ENCODE data around the gene SOX5. TPM values are rescaled to one million over a fixed set of nuclear protein-coding genes. Genes with fewer than 3 reads are reported as not detected.

The SOX5 gene
- total and polyA plus RNA-seq, 12 donors: 0.47 to 10.4 (median 1.9) TPM

- Histone ChIP-seq H3K27ac (no peak overlapping the region), H3K36me3 (replicated peaks in 1 of 2) (no peaks in the 10 kb centered on the region), H3K9me3 (replicated peaks in 1 of 3) (no peaks in the 10 kb centered on the region), H3K4me1 (replicated peaks in 1 of 2) (no peaks in the 10 kb centered on the region), H3K4me3 (no peak overlapping the region), H3K27me3 (no peaks in the 10 kb centered on the region)
- no peak for DNase-seq
- no peak for TF ChIP-seq CTCF (IDR thresholded peaks at IDR 0.05)
- no peak for TF ChIP-seq POLR2A (IDR thresholded peaks at IDR 0.05)
- 35 to 59% (median 42%) methylated on average over 1 of the region's 1 CpG for WGBS, 4 donors
- intact Hi-C loops (cut with DNase I): no loop called here
Measured at GRCh38 chr12:23757541-23757962, 191.9 kb downstream of the SOX5 start.

- H3K4me1 ChIP-seq (replicated peaks in 1 of 2): no peaks in the 10 kb centered on the region
- intact Hi-C loops (cut with DNase I): no loop called here
- WGBS, 4 donors: 87 to 95% (median 90%) methylated on average over 2 of the region's 2 CpGs
Measured at GRCh38 chr12:23756416-23756815, 193.1 kb downstream of the SOX5 start.

GRCh38 chr12:23753628-23754365, 195.7 kb downstream of the SOX5 start:
- DNase-seq: no peak
- 55 to 63% (median 60%) methylated on average over 5 of the region's 5 CpGs for WGBS, 4 donors
- Histone ChIP-seq H3K36me3 (replicated peaks in 1 of 2) (no peaks in the 10 kb centered on the region), H3K9me3 (replicated peaks in 1 of 3) (no peaks in the 10 kb centered on the region), H3K4me3 (no peak overlapping the region), H3K27me3 (no peaks in the 10 kb centered on the region), H3K27ac (no peak overlapping the region), H3K4me1 (replicated peaks in 1 of 2) (no peaks in the 10 kb centered on the region)
- intact Hi-C loops (cut with DNase I): no loop called here
- TF ChIP-seq POLR2A (IDR thresholded peaks at IDR 0.05) (no peak), CTCF (IDR thresholded peaks at IDR 0.05) (no peak)

More at GRCh38 chr12:23756416-23756815, 193.1 kb downstream of the SOX5 start:
- H3K27ac ChIP-seq: no peak overlapping the region
- no peaks in the 10 kb centered on the region for H3K9me3 ChIP-seq (replicated peaks in 1 of 3)
- H3K4me3 ChIP-seq: no peak overlapping the region
- no peaks in the 10 kb centered on the region for H3K27me3 ChIP-seq
- no peaks in the 10 kb centered on the region for H3K36me3 ChIP-seq (replicated peaks in 1 of 2)
- TF ChIP-seq POLR2A (IDR thresholded peaks at IDR 0.05) (no peak), CTCF (IDR thresholded peaks at IDR 0.05) (no peak)
- no peak for DNase-seq

- H3K4me1 ChIP-seq (replicated peaks in 1 of 2): no peaks in the 10 kb centered on the region
- H3K36me3 ChIP-seq (replicated peaks in 1 of 2): no peaks in the 10 kb centered on the region
- no peak overlapping the region for H3K27ac ChIP-seq
- H3K9me3 ChIP-seq (replicated peaks in 1 of 3): no peaks in the 10 kb centered on the region
- intact Hi-C loops (cut with DNase I): no loop called here
- no peak overlapping the region for H3K4me3 ChIP-seq
- TF ChIP-seq POLR2A (IDR thresholded peaks at IDR 0.05) (no peak), CTCF (IDR thresholded peaks at IDR 0.05) (no peak)
- no peaks in the 10 kb centered on the region for H3K27me3 ChIP-seq
- no peak for DNase-seq
- 81 to 89% (median 85%) methylated on average over 5 of the region's 5 CpGs for WGBS, 4 donors
Measured at GRCh38 chr12:23752245-23752644, 197.2 kb downstream of the SOX5 start.

Data from adrenal gland (tissue), 12 donors.